Measurements from ENCODE around the gene MGP. TPM values are rescaled to one million over a fixed set of nuclear protein-coding genes. Genes with fewer than 3 reads are reported as not detected.

MGP gene
- polyA plus RNA-seq, 1 donor from 2014 or later = 0.90 TPM

DNA sequence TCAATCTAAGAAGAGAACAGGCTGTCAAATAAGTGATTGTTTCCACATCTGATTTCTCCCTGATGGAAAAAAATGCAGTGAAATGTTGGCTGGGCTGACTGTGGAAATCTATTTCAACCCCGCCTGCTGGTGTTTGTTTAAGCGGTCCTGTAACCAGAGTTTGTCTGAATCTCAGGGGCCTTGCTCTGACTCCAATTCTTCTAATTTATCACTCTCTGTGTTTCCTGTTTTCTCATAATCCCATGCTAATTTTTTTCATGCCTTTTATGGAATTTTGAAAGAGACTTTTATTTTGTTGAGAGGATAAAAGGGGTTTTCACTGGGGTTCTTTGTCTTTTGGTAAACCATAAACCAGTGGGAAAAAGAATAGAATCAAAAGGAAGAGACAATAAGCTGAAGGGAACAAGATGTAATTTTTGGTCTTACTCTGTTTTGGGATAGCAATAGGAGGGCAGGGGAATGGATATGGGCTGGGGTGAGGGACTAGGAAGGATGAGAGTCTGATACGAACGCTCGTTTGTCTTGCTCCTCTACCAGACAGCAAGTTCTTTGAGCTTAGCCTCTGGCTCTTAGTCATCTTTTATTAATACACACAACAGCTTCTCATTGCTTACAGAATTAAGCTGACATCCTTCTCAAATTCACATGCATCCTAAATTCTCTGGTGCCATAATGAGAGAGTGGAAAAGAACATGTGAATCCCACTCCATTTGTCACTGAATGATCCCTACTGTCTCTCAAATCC, 8.0 kb upstream of the MGP start:
- Histone ChIP-seq H3K4me2 (ENCODE audit: low read length) (no peak overlapping the region), H3K27me3 (ENCODE audit: insufficient read depth, low read depth, low read length) (no peaks in the 10 kb centered on the region), H3K9me3 (ENCODE audit: low read length) (no peaks in the 10 kb centered on the region), H3K27ac (ENCODE audit: low read length) (no peak overlapping the region), H3K36me3 (ENCODE audit: insufficient read depth, low read length) (no peaks in the 10 kb centered on the region), H3K4me3 (ENCODE audit: low read length) (no peak overlapping the region), H3K9ac (ENCODE audit: low read length) (no peak overlapping the region), H3F3A (ENCODE audit: insufficient read depth, low read length, poor library complexity, severe bottlenecking) (no peaks in the 10 kb centered on the region), H4K20me1 (ENCODE audit: insufficient read depth) (no peaks in the 10 kb centered on the region), H3K9me2 (ENCODE audit: insufficient read depth, low read length) (no peaks in the 10 kb centered on the region), H3K79me2 (replicated peaks; ENCODE audit: insufficient read depth, low read length) (no peaks in the 10 kb centered on the region), H2AFZ (ENCODE audit: low read depth, low read length) (no peak overlapping the region)
- TF ChIP-seq MXI1 (conservative IDR thresholded peaks at IDR 0.05; ENCODE audit: poor library complexity, severe bottlenecking) (no peak), EP300 (conservative IDR thresholded peaks at IDR 0.05; ENCODE audit: poor library complexity, severe bottlenecking) (no peak), POLR2AphosphoS5 (IDR thresholded peaks at IDR 0.05) (no peak), SMC3 (conservative IDR thresholded peaks at IDR 0.05; ENCODE audit: poor library complexity) (no peak), EZH2 (IDR thresholded peaks at IDR 0.05; ENCODE audit: borderline replicate concordance, insufficient read depth, low read length, poor library complexity, severe bottlenecking) (no peak), RAD21 (conservative IDR thresholded peaks at IDR 0.05) (no peak), TAF1 (IDR thresholded peaks at IDR 0.05; ENCODE audit: low read depth) (no peak)
- TF ChIP-seq, protein P1, sequence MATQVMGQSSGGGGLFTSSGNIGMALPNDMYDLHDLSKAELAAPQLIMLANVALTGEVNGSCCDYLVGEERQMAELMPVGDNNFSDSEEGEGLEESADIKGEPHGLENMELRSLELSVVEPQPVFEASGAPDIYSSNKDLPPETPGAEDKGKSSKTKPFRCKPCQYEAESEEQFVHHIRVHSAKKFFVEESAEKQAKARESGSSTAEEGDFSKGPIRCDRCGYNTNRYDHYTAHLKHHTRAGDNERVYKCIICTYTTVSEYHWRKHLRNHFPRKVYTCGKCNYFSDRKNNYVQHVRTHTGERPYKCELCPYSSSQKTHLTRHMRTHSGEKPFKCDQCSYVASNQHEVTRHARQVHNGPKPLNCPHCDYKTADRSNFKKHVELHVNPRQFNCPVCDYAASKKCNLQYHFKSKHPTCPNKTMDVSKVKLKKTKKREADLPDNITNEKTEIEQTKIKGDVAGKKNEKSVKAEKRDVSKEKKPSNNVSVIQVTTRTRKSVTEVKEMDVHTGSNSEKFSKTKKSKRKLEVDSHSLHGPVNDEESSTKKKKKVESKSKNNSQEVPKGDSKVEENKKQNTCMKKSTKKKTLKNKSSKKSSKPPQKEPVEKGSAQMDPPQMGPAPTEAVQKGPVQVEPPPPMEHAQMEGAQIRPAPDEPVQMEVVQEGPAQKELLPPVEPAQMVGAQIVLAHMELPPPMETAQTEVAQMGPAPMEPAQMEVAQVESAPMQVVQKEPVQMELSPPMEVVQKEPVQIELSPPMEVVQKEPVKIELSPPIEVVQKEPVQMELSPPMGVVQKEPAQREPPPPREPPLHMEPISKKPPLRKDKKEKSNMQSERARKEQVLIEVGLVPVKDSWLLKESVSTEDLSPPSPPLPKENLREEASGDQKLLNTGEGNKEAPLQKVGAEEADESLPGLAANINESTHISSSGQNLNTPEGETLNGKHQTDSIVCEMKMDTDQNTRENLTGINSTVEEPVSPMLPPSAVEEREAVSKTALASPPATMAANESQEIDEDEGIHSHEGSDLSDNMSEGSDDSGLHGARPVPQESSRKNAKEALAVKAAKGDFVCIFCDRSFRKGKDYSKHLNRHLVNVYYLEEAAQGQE (IDR thresholded peaks at IDR 0.05; ENCODE audit: borderline replicate concordance) = no peak
- TF ChIP-seq, protein P2, sequence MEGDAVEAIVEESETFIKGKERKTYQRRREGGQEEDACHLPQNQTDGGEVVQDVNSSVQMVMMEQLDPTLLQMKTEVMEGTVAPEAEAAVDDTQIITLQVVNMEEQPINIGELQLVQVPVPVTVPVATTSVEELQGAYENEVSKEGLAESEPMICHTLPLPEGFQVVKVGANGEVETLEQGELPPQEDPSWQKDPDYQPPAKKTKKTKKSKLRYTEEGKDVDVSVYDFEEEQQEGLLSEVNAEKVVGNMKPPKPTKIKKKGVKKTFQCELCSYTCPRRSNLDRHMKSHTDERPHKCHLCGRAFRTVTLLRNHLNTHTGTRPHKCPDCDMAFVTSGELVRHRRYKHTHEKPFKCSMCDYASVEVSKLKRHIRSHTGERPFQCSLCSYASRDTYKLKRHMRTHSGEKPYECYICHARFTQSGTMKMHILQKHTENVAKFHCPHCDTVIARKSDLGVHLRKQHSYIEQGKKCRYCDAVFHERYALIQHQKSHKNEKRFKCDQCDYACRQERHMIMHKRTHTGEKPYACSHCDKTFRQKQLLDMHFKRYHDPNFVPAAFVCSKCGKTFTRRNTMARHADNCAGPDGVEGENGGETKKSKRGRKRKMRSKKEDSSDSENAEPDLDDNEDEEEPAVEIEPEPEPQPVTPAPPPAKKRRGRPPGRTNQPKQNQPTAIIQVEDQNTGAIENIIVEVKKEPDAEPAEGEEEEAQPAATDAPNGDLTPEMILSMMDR (IDR thresholded peaks at IDR 0.05; ENCODE audit: poor library complexity, severe bottlenecking) = no peak

DNA sequence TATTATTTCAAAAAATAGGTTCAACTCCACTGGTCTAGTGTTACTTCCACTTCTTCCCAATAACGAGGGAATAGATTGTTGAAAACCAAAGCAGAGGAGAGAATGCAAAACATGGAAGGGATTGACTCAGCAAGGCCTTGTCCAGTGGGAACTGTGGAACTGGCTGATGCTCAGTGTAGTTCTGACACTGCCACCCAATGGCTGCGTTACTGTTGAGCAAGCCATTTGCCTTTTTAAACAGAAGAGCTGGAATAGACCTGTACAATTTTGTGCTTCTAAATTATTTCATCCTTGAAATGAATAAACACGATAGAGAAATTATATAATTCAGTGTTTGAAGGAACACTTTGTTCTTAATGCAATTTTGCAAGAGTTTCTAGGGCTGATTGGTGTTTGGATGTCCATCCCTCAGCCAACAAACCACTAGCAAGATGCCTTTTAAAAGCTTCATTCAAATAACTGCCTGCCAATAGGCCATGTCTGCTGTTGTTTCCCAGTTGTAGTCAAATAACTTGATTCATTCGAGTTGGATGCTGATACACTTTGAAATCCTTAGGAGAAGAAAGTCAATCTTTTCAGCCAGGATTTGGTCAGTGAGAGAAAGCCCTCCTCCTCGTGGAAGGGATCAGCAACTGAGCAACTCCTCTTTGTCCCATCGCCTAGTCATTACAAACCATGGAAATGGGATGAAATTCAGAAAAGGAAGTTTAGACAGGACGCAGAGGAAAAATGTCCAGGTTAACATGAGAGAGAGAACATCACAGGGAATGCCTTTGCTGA, 7.3 kb upstream of the MGP start:
- no peaks in the 10 kb centered on the region for H3K36me3 ChIP-seq (ENCODE audit: insufficient read depth, low read length)
- no peak overlapping the region for H3K4me3 ChIP-seq (ENCODE audit: low read length)
- TF ChIP-seq EZH2 (IDR thresholded peaks at IDR 0.05; ENCODE audit: borderline replicate concordance, insufficient read depth, low read length, poor library complexity, severe bottlenecking) (no peak), POLR2AphosphoS5 (IDR thresholded peaks at IDR 0.05) (no peak), EP300 (conservative IDR thresholded peaks at IDR 0.05; ENCODE audit: poor library complexity, severe bottlenecking) (no peak), TAF1 (IDR thresholded peaks at IDR 0.05; ENCODE audit: low read depth) (no peak), SMC3 (conservative IDR thresholded peaks at IDR 0.05; ENCODE audit: poor library complexity) (no peak), MXI1 (conservative IDR thresholded peaks at IDR 0.05; ENCODE audit: poor library complexity, severe bottlenecking) (no peak), RAD21 (conservative IDR thresholded peaks at IDR 0.05) (no peak)
- TF ChIP-seq, protein P1 (IDR thresholded peaks at IDR 0.05; ENCODE audit: borderline replicate concordance) = no peak
- TF ChIP-seq, protein P2 (IDR thresholded peaks at IDR 0.05; ENCODE audit: poor library complexity, severe bottlenecking) = no peak
- no peaks in the 10 kb centered on the region for H4K20me1 ChIP-seq (ENCODE audit: insufficient read depth)
- no peak overlapping the region for H3K9ac ChIP-seq (ENCODE audit: low read length)
- H3K79me2 ChIP-seq (replicated peaks; ENCODE audit: insufficient read depth, low read length) = no peaks in the 10 kb centered on the region
- no peak overlapping the region for H3K4me2 ChIP-seq (ENCODE audit: low read length)
- H3F3A ChIP-seq (ENCODE audit: insufficient read depth, low read length, poor library complexity, severe bottlenecking) = no peaks in the 10 kb centered on the region
- no peaks in the 10 kb centered on the region for H3K9me3 ChIP-seq (ENCODE audit: low read length)
- no peak overlapping the region for H3K27ac ChIP-seq (ENCODE audit: low read length)
- H2AFZ ChIP-seq (ENCODE audit: low read depth, low read length) = no peak overlapping the region
- no peaks in the 10 kb centered on the region for H3K9me2 ChIP-seq (ENCODE audit: insufficient read depth, low read length)
- no peaks in the 10 kb centered on the region for H3K27me3 ChIP-seq (ENCODE audit: insufficient read depth, low read depth, low read length)
